Fibroblast of the conjunctiva (primary cell): ENCODE measurements around the gene FDXR.

Experiments
- DNase-seq: peaks from one replicate; pipeline ENCODE4 v3.0.0-alpha.2; 2010; ENCODE audit warnings: low read depth

FDXR gene

DNA sequence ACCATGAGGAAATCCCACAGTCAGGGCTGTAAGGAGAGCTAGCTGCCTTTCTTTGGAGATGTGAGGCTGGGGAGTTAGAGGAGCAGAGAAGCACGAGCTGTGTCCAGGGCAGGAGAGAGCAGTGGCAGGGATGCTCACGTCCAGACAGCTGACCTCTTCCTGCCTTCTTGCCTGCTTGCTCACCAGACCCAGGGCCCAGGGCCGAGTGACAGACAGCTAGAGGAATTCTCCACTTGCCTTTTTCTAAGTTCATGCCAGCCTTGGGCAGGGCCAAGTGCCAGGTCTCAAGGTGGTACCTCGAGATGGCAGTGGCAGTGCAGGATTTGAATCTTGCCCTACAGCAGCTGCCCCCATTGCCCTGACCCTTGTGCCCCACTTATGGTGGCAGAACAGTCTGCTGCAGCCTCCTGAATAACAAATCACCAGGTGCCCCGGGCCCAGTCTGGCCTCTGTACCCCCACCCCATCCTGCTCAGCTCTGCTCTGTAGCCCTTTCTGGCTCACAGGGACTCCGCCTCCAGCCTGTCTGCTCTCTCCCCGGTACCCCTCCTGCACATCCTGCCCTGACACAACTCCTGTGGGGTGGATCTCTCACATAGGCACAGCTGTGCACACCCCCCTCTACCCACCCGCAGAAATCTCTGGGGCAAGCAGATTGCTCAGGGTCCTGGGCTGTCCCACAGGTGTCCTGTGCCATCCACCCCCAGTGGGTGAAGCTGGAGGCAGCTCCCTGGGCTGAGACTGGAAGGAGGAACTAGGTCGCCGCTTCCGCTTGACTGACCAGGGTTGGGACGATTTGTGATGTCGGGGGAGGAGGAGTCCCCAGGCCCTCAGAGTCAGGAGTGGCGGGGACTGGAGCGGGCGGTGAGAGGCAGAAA is 39.1 kb downstream of the FDXR start:
- DNase-seq: no peak

- no peak for DNase-seq
Observed at GRCh38 chr17:74832421-74832820, 40.4 kb downstream of the FDXR start.

DNA sequence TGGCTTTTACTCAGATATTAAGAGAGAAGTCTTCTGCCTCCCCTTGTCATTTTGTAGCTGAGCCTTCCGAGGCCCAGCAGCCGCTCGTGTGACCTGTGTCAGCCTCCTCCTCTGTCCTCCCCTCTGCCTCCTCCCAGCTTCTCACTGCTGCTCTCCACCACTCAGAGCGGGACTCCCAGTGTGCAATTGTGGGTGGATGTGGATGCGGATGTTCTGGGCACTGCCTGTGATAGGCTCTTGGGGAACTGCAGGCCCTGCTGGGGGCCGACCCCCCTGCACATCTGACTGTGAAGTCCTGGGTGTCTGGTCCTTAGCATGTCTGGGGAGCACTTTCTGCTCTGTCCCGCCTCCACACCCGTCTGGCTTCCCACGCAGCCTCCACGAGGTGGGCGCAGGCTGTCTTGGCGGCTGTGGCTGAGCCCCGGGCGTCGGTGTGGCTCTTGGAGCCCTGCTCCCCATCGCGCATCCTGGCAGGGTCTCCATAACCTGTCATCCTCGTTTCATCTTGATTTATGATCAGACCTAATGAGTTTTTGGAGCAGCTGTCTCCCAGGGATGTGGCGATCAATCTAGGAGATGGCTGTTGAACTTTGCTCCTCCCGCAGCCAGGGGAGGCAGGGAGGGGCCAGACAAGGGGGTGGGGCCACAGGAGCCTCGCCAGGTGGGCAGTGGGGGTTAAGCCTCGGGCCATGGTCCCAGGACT is 41.2 kb downstream of the FDXR start:
- DNase-seq: no peak

DNA sequence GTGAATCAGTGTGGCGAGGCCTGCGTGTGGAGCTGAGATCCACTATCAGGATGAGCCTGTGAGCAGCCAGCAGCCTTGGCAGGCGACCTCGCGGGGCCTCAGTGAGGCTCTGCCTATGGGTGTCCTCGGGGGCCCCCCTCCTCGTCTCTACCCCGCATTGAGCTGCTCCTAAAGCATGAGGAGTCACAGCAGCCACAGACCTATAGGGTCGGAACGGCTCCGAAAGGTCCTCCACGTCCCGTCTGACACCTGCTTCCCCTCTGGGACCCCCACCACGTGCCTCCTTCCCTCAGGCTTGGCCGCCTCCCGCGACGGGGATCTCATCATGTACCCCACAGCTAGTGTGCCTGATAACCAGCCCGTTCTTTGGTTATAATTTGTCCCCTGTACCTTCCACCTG is 41.9 kb downstream of the FDXR start:
- no peak for DNase-seq

DNA sequence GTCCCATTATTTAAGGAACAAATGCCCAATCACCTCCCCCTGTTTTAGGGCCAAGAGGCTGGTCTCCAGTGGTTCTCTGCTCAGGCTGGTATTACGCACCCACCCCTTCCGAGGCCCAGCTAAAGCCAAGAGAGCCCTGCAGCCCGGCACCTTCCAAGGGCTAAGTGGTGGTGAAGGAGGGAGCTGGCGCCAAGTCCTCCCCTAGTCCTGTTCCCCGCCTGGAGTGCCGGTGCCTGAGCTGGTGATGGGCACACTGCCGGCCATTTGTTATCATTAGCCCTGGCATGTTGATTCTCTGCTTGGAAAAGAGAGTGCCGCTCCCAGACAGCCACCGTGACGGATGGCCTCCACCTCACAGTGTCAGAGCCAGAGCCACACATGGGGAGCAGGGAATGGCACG is 45.0 kb downstream of the FDXR start:
- no peak for DNase-seq

DNA sequence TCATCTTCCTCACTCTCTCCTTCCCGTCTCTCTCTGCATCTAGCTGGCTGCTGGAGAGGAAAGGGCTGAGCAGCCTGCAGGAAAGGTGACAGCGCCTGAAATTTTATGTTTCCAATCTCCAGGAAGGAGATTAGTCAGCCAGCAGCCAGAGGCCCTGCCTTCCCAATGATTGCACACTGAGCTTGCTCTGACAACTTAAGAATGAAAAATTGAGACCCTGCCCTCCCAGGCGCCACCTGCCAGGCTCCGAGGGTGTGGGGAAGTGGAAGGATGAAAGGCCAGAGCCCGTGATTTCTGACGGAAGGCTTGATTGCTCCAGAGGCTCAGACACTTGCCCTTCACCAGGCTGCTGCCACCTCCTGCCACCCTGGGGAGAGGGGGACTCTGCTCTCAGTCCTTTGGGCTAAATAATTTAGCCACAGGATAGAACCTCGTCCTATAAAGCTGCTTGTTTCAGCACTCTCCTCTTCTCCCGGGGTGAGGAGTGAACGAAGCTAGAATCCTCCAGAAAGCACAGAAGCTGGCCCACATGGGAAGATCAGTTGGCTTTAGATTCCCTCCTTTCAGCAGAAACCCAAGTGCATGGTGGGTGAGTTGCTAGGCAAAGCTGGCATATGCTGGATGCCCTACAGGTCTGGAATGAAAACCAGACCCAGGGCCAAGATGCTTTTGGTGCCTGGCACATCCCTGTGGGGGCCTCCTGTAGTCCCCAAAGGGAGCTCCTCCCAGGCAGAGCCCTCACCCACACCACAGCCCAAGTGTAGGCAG is 46.7 kb downstream of the FDXR start:
- no peak for DNase-seq

- DNase-seq: no peak
Observed at GRCh38 chr17:74824961-74825627, 47.7 kb downstream of the FDXR start.

DNA sequence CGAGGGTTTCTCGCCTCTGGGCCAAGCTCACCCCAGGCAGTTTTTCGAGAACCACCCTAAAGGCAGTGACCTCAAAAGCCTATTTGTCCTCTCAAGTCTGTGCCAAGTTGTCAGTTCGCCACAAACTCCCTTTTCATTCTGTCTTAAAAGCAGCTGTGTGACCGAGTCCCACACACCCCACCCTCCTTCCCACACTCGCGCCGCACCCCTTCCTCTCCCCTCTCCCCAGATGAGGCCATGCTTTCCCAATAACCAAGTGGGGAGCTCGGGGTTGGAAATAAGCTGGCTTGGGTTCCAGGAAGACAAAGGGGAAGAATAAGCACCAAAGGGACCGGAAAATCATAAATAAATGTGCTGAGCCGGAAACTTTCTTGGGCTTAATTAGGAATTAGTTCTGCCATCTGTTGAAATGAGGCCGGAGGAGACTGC is 49.8 kb downstream of the FDXR start:
- no peak for DNase-seq

GRCh38 chr17:74822335-74822938 is 50.4 kb downstream of the FDXR start:
- DNase-seq: no peak

- no peak for DNase-seq
Observed at GRCh38 chr17:74821655-74822334, 51.0 kb downstream of the FDXR start.

DNA sequence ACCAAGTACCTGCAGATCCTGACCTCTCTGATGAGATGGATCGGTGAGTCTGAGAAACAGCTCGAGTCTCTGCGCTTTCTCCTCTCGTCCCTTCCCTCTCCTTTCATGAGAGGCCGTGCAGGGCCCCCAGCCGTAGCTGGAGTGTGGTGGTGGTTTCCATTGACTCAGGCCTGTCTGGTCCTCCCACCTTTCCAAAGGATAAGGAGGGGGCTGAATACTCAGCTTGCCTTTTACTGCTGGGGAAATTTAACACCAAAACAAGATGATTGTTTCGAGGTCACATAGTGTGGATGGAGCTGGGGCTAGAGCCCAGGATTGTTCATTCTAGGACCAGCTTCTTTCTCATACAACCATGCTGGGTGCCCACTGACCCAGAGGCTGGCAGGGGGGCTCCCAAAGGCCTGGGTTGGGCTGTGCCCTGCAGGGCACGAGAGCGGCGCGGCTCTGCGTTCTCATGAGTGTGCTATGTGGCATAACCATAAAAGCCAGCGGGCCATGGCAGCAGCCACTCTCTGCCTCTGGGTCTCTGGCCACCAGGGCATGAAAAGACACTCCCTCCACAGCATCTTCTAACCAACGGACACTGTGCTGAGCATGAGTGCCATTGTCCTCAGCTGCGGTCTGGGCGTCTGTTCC is 52.9 kb downstream of the FDXR start:
- no peak for DNase-seq

- no peak for DNase-seq
Observed at GRCh38 chr17:74818291-74818938, 54.4 kb downstream of the FDXR start.

DNA sequence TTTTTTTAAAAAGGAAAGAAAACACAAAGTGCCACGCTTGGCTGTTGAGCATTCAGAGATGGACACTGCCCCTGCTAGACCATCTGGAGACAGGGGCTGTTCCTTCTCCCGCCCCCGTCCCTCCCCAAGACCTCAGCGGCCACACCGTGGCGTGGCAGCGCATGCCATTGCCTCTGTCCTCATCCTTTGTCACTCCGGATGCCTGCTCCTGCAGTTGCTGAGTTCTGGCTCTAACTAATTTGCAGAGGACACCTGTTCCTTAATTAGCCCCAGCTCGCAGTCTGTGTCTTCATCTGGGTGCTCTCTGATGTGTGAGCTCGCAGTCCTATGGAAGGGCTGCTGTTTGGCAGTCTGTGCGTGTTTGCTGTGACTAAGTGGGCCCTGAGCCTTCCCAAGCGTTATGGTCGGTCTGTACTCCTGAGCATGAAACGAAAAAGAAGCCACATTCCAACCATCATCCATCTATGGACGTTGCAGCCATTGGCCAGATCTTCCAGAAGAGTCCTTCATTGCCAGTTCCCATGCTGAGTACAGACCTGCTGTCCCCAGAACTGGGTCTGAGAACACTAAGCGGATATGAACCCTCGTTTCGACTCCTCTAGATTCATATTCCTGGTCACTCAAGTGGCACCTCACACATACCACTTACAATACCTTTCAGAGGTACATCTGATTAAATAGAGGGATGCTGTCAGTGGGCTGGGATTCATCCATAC is 55.7 kb downstream of the FDXR start:
- no peak for DNase-seq

DNA sequence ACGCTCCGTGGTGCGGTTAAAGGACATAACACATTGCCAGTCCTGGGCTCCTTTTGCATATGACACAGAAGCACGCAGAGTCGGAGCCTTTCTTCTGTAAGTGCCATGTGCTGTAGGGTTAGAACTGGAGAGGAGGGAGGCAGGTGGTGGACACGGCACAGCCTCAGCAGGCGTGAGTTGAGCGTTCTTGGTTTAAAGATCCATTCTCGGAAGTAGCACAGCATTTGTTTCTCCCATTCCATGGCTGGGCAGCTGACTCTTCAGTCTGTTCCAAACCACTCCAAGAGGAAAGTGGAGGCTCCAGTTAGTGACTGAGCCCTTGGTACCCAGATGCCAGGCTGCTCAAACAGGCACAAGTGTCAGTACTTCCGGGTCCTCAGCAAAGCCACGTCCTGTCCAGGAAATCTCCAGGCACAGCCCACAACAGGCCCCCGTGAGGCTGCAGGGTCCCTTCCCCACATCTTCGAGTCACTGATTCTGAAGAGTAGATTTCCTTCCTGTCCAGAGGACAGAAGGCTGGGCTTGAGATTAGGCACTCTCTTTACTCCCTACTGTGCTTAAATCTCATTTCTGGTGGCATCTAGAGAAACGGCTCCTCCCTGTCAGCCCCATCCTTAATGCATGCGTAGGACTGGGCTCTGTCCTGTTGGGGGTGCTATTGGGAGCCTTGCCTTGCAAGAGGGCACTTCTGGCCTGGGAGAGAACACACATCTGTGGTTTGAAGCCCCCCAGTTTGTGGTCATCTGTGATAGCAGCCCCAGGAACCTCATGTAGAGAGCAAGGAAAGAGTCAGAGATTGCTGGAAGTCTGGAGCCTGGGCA is 57.0 kb downstream of the FDXR start:
- no peak for DNase-seq

- DNase-seq: no peak
Observed at GRCh38 chr17:74815067-74815466, 57.7 kb downstream of the FDXR start.

- no peak for DNase-seq
Observed at GRCh38 chr17:74814453-74814852, 58.3 kb downstream of the FDXR start.
